GM18502 (cell line): ENCODE results near the gene RBMS3.
"Not testable (repeated sequence)": the region's sequence is repeated elsewhere in the genome, so short reads cannot be mapped to it uniquely, and the experiment has no call there.

Experiments
- ATAC-seq: cut with Tn5 transposase; IDR thresholded peaks from one replicate; pipeline ENCODE4 v1.9.1; 2021; ENCODE audit warnings: mild to moderate bottlenecking; ENCODE audit not compliant: unreplicated experiment, poor library complexity

Gene RBMS3

GRCh38 chr3:29335438-29335837 lies 54.6 kb downstream of the RBMS3 start:
- no peak for ATAC-seq

- ATAC-seq, result no peak
These were observed 55.1 kb downstream of the RBMS3 start for GRCh38 chr3:29335943-29336342.

GRCh38 chr3:29337565-29337964 lies 56.7 kb downstream of the RBMS3 start:
- no peak for ATAC-seq

GRCh38 chr3:29338377-29338776 lies 57.5 kb downstream of the RBMS3 start:
- ATAC-seq, result no peak

GRCh38 chr3:29339016-29339833 lies 58.4 kb downstream of the RBMS3 start:
- ATAC-seq, result no peak

- ATAC-seq, result no peak
These were observed 63.3 kb downstream of the RBMS3 start for GRCh38 chr3:29344154-29344553.

- no peak for ATAC-seq
These were observed 64.1 kb downstream of the RBMS3 start for GRCh38 chr3:29344935-29345334.

GRCh38 chr3:29345516-29346300 lies 64.8 kb downstream of the RBMS3 start:
- no peak for ATAC-seq

- ATAC-seq, result no peak
These were observed 66.0 kb downstream of the RBMS3 start for GRCh38 chr3:29346828-29347227.

GRCh38 chr3:29347412-29347811 lies 66.5 kb downstream of the RBMS3 start:
- no peak for ATAC-seq

GRCh38 chr3:29348316-29348715 lies 67.4 kb downstream of the RBMS3 start:
- ATAC-seq, result no peak

- no peak for ATAC-seq
These were observed 68.2 kb downstream of the RBMS3 start for GRCh38 chr3:29349049-29349448.

GRCh38 chr3:29353807-29354206 lies 72.9 kb downstream of the RBMS3 start:
- no peak for ATAC-seq

GRCh38 chr3:29354894-29355293 lies 74.0 kb downstream of the RBMS3 start:
- no peak for ATAC-seq

GRCh38 chr3:29356062-29356461 lies 75.2 kb downstream of the RBMS3 start:
- no peak for ATAC-seq

- not testable (repeated sequence) for ATAC-seq
These were observed 79.4 kb downstream of the RBMS3 start for GRCh38 chr3:29360289-29360688.

GRCh38 chr3:29363110-29363509 lies 82.2 kb downstream of the RBMS3 start:
- no peak for ATAC-seq

- ATAC-seq, result no peak
These were observed 89.2 kb downstream of the RBMS3 start for GRCh38 chr3:29370021-29370420.

GRCh38 chr3:29370476-29371420 lies 89.9 kb downstream of the RBMS3 start:
- no peak for ATAC-seq

GRCh38 chr3:29373131-29373680 lies 92.3 kb downstream of the RBMS3 start:
- no peak for ATAC-seq
